MCF 10A (cell line): ENCODE measurements around the gene CCDC27. TPM values are rescaled to one million over a fixed set of nuclear protein-coding genes. Genes with fewer than 3 reads are reported as not detected.

ENCODE experiments used
- BruUV-seq: library from RNA; stranded (reverse); fragments of 400-500 nt; replicated peaks from 2 replicates; lab custom pipeline; 2021; lab: Mats Ljungman, UMichigan
- CTCF ChIA-PET: fragments of 300-600 bp; sonication (Branson Sonifier 250); formaldehyde crosslinking; extraction: SDS; loops from one replicate; lab custom pipeline; 2021; ENCODE audit warnings: antibody characterized with exemption, inconsistent platforms; lab: Yijun Ruan, JAX
- POLR2A ChIA-PET: fragments of 300-600, 350-650 bp; sonication (Branson Sonifier 250); formaldehyde crosslinking; extraction: SDS; loops from one replicate; lab custom pipeline; 2020; ENCODE audit warnings: antibody characterized with exemption, inconsistent platforms; lab: Yijun Ruan, JAX
- DNase-seq: peaks from one replicate; pipeline ENCODE4 v3.0.0-alpha.2; 2018; ENCODE audit not compliant: unreplicated experiment
- H3K27ac Mint-ChIP-seq: one replicate; pipeline ENCODE4 v1.8.0; 2022; ENCODE audit warnings: mild to moderate bottlenecking, low read depth, mixed read lengths; ENCODE audit not compliant: unreplicated experiment
- H3K27me3 Mint-ChIP-seq: one replicate; pipeline ENCODE4 v1.8.0; 2022; ENCODE audit warnings: mixed read lengths; ENCODE audit not compliant: insufficient read depth, unreplicated experiment
- H3K36me3 Mint-ChIP-seq: one replicate; pipeline ENCODE4 v1.8.0; 2022; ENCODE audit warnings: mild to moderate bottlenecking, moderate library complexity, mixed read lengths; ENCODE audit not compliant: insufficient read depth, unreplicated experiment
- H3K4me1 Mint-ChIP-seq: one replicate; pipeline ENCODE4 v1.8.0; 2022; ENCODE audit warnings: mixed read lengths; ENCODE audit not compliant: insufficient read depth, unreplicated experiment
- H3K4me3 Mint-ChIP-seq: one replicate; pipeline ENCODE4 v1.8.0; 2022; ENCODE audit warnings: mild to moderate bottlenecking, moderate library complexity, mixed read lengths; ENCODE audit not compliant: unreplicated experiment
- H3K9me3 Mint-ChIP-seq: one replicate; pipeline ENCODE4 v1.8.0; 2022; ENCODE audit warnings: mixed read lengths; ENCODE audit not compliant: unreplicated experiment
- CTCF ChIP-seq: fragments of 200-600 bp; IDR thresholded peaks from one replicate; pipeline ENCODE4 v1.8.0; 2022; ENCODE audit warnings: antibody characterized with exemption, mild to moderate bottlenecking; ENCODE audit not compliant: unreplicated experiment
- intact Hi-C: fragments of 100-400 bp; cut with micrococcal nuclease; formaldehyde crosslinking; loops from 2 replicates; pipeline ENCODE4 v1.14.1; 2022
- total RNA-seq: library from RNA; stranded (reverse); gene quantifications from 2 replicates; pipeline ENCODE4 v1.2.3, GENCODE V29; 2022

CCDC27 gene
- total RNA-seq, 1 experiment from 2014 or later, result not detected

GRCh38 chr1:3770047-3770765 lies 18.0 kb downstream of the CCDC27 start:
- no peaks in the 10 kb centered on the region for H3K9me3 Mint-ChIP-seq
- no peaks in the 10 kb centered on the region for H3K4me1 Mint-ChIP-seq
- no peak for DNase-seq
- TF ChIP-seq CTCF, result no peak
- H3K27ac Mint-ChIP-seq, result no peak overlapping the region
- ChIA-PET POLR2A (no interaction called here), CTCF (interaction anchor here (0.5 to 1.4 kb wide), 2 partner anchors 24 to 120 kb away, joined by 3 to 4 read pairs; partner anchors contain the start of gene WRAP73)
- intact Hi-C loops, result no loop called here
- H3K36me3 Mint-ChIP-seq, result no peaks in the 10 kb centered on the region
- H3K4me3 Mint-ChIP-seq, result peak overlapping the region; percentile 14
- BruUV-seq, result no TSS peak
- H3K27me3 Mint-ChIP-seq, result peaks cover 10% of the 10 kb centered on the region

GRCh38 chr1:3771108-3772026 lies 19.1 kb downstream of the CCDC27 start:
- ChIA-PET CTCF (interaction anchor here (1.4 kb wide), 1 partner anchor 23 kb away, joined by 4 read pairs; no protein-coding TSS in a partner anchor), POLR2A (no interaction called here)
- no TSS peak for BruUV-seq

GRCh38 chr1:3772027-3772714 lies 19.9 kb downstream of the CCDC27 start:
- peak; percentile 81 for DNase-seq
- no peaks in the 10 kb centered on the region for H3K27me3 Mint-ChIP-seq
- POLR2A ChIA-PET, result no interaction called here
- H3K36me3 Mint-ChIP-seq, result no peaks in the 10 kb centered on the region
- H3K4me3 Mint-ChIP-seq, result peak overlapping the region; percentile 62
- H3K4me1 Mint-ChIP-seq, result no peaks in the 10 kb centered on the region
- no peaks in the 10 kb centered on the region for H3K9me3 Mint-ChIP-seq
- CTCF ChIA-PET, result no interaction called here
- H3K27ac Mint-ChIP-seq, result no peak overlapping the region
- BruUV-seq, result no TSS peak
- intact Hi-C loops, result no loop called here
- TF ChIP-seq CTCF, result no peak

More at GRCh38 chr1:3771108-3772026, 19.1 kb downstream of the CCDC27 start:
- Mint-ChIP-seq H3K36me3 (no peaks in the 10 kb centered on the region), H3K27me3 (peaks cover 2% of the 10 kb centered on the region), H3K27ac (no peak overlapping the region), H3K4me1 (no peaks in the 10 kb centered on the region), H3K4me3 (peak overlapping the region; percentile 62), H3K9me3 (no peaks in the 10 kb centered on the region)
- no peak for TF ChIP-seq CTCF
- intact Hi-C loops, result no loop called here
- DNase-seq, result no peak
